Ramos (cell line): Measurements from ENCODE around the gene RASA3.

Source experiments
- in situ Hi-C: fragments of 300-500 bp; cut with MboI; formaldehyde crosslinking; loops from one replicate; pipeline ENCODE4 v1.14.3; 2022; ENCODE audit warnings: low sequenced_read_pairs; ENCODE audit not compliant: unreplicated experiment

Gene RASA3

GRCh38 chr13:114071410-114071809 is 61.0 kb downstream of the RASA3 start:
- in situ Hi-C loops: no loop called here

- in situ Hi-C loops: no loop called here
Measured at GRCh38 chr13:114070098-114070799, 62.2 kb downstream of the RASA3 start.

GRCh38 chr13:114069376-114070097 is 62.9 kb downstream of the RASA3 start:
- in situ Hi-C loops: no loop called here

- in situ Hi-C loops: no loop called here
Measured at GRCh38 chr13:114068656-114069318, 63.6 kb downstream of the RASA3 start.

- in situ Hi-C loops: no loop called here
Measured at GRCh38 chr13:114067886-114068651, 64.4 kb downstream of the RASA3 start.

GRCh38 chr13:114067381-114067885 is 65.0 kb downstream of the RASA3 start:
- in situ Hi-C loops: no loop called here

- in situ Hi-C loops: no loop called here
Measured at GRCh38 chr13:114066956-114067355, 65.5 kb downstream of the RASA3 start.

GRCh38 chr13:114065926-114066774 is 66.3 kb downstream of the RASA3 start:
- in situ Hi-C loops: no loop called here

- in situ Hi-C loops: no loop called here
Measured at GRCh38 chr13:114065141-114065925, 67.1 kb downstream of the RASA3 start.

GRCh38 chr13:114064450-114065140 is 67.8 kb downstream of the RASA3 start:
- in situ Hi-C loops: no loop called here

- in situ Hi-C loops: no loop called here
Measured at GRCh38 chr13:114063545-114064449, 68.6 kb downstream of the RASA3 start.

GRCh38 chr13:114062754-114063153 is 69.7 kb downstream of the RASA3 start:
- in situ Hi-C loops: no loop called here

- in situ Hi-C loops: no loop called here
Measured at GRCh38 chr13:114062341-114062740, 70.1 kb downstream of the RASA3 start.

- in situ Hi-C loops: no loop called here
Measured at GRCh38 chr13:114061744-114062143, 70.7 kb downstream of the RASA3 start.

GRCh38 chr13:114061047-114061446 is 71.4 kb downstream of the RASA3 start:
- in situ Hi-C loops: no loop called here

- in situ Hi-C loops: no loop called here
Measured at GRCh38 chr13:114059946-114060860, 72.2 kb downstream of the RASA3 start.
